Activated CD8-positive, alpha-beta memory T cell treated with anti-CD3 and anti-CD28 coated beads for 24 hours (primary cell): ENCODE measurements around the gene SLC5A10.
A peak's percentile ranks its signal among the peaks of the same experiment; 100 is the strongest.

Experiments used
- DNase-seq: peaks from one replicate; pipeline ENCODE4 v3.0.0-alpha.2; 2020

The SLC5A10 gene

DNA sequence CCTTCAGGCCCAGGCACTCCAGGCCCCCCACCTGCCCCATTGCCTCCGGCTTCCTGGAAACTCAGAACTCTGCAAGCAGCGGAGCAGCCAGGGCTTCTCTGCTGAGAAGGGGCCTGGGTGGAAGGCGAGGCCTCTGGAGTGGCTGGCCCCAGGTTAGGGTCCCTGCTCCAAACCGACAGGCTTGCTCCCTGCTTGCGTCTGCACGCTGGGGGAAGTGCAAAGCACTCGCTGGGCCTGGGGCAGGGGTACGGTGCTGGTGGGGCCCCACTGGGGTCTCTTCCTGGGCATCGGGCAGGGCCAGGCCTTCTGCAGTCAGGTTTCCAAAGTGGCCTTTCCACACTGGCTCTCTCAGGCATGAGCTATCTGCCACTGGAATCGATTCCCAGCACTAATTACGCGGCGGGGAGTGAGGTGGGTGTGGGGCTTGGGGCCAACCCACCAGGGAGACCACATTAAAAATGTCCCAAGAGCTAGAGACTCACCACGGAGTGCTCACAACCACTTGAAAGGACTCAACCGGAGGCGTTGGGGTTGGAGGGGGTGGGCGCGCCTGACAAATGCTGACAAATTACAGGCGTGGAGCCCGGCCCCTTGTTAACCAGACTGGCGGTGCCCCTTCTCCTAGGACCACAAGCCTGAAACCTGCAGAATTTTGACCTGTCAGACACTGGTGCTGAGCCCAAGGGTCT is 34.7 kb downstream of the SLC5A10 start:
- DNase-seq = no peak

GRCh38 chr17:18987230-18987610 is 35.3 kb downstream of the SLC5A10 start:
- DNase-seq = no peak

GRCh38 chr17:18987862-18988545 is 36.0 kb downstream of the SLC5A10 start:
- DNase-seq = no peak

DNA sequence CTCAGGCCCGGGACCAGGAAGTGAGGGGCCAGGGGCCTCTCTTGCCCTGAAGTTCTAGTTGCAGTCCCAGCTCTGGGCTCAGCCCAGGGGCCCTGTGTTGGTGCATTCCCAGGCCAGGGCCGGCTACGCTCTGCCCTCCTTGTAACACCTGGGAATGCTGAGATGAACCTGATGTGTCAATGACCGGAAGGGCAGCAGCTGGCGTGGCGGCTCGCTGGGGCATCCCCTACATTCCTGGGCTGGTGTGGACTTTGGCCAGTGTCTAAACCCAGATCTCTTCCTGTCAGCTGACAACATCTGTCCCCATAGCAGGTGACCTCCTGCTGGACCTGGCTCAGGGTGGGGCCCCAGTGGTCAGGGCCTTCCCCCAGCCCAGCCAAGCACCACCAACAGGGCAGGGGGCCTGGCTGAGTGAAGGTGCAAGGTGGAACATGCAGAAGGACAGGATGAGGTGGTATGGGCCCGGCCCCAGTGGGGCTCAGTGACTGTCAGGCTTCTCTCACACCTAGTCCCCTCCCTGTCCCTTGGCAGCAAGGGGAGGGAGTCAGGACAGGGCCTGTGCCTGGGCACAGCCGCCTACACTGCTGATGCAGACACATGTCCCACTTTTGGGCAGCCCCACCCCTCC is 36.7 kb downstream of the SLC5A10 start:
- no peak for DNase-seq

GRCh38 chr17:18990331-18990730 is 38.4 kb downstream of the SLC5A10 start:
- DNase-seq = no peak

- DNase-seq = no peak
Observed at GRCh38 chr17:18991531-18992315, 39.8 kb downstream of the SLC5A10 start.

- DNase-seq = no peak
Observed at GRCh38 chr17:18992454-18993130, 40.6 kb downstream of the SLC5A10 start.

DNA sequence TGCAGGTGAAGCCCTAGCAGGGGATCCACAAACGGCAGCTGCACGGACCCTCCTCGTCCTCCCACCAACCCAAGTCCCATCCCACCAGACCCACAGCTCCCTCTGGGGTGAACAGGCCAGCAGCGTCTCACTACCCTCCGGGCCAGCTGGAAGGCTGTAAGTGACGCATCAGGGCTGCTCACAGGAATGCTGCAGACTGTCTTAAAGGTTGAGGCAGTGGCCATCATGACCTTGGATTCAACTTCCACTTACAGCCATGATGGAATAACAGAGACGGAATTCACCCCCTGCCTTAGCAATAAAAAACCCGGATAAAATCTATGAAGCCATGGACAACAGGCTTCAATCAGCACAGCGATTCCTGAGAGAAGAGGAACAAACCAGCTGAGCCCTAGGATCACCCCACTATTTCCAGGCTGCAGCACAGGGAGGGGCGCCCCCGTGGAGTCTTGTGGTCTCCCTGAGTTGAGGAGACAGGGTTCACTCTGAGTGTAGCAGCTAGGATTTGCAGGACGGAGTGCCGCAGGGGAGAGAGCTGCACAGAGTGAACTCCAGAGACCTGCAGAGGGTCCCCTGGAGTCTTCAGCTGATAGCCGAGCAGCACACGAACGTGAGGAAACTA is 42.1 kb downstream of the SLC5A10 start:
- DNase-seq = no peak

GRCh38 chr17:18994631-18995030 is 42.7 kb downstream of the SLC5A10 start:
- no peak for DNase-seq

GRCh38 chr17:18995220-18995619 is 43.3 kb downstream of the SLC5A10 start:
- no peak for DNase-seq

DNA sequence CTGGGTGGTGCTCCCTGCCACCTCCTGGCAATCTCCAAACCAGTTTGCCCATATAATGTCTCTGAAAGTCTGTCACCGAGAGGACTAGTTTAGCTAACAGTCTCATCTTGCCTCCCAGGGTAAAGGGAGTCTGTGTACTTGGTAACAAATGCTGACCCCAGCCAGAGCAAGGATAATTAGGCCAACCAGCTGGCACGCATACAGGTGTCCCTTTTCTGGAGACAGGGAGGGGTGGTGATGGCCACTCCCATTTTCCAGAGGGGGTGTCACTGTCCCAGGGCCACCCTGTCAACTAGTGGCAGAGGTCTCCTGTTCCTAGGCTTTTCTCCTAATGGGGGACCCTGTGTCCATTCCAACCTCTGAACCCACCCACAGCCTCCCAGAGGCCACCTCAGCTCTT is 44.5 kb downstream of the SLC5A10 start:
- DNase-seq = no peak

- DNase-seq = no peak
Observed at GRCh38 chr17:18997650-18998196, 45.8 kb downstream of the SLC5A10 start.

- no peak for DNase-seq
Observed at GRCh38 chr17:18999394-18999793, 47.4 kb downstream of the SLC5A10 start.

- no peak for DNase-seq
Observed at GRCh38 chr17:18999911-19000310, 47.9 kb downstream of the SLC5A10 start.

- no peak for DNase-seq
Observed at GRCh38 chr17:19000531-19001325, 48.8 kb downstream of the SLC5A10 start.

DNA sequence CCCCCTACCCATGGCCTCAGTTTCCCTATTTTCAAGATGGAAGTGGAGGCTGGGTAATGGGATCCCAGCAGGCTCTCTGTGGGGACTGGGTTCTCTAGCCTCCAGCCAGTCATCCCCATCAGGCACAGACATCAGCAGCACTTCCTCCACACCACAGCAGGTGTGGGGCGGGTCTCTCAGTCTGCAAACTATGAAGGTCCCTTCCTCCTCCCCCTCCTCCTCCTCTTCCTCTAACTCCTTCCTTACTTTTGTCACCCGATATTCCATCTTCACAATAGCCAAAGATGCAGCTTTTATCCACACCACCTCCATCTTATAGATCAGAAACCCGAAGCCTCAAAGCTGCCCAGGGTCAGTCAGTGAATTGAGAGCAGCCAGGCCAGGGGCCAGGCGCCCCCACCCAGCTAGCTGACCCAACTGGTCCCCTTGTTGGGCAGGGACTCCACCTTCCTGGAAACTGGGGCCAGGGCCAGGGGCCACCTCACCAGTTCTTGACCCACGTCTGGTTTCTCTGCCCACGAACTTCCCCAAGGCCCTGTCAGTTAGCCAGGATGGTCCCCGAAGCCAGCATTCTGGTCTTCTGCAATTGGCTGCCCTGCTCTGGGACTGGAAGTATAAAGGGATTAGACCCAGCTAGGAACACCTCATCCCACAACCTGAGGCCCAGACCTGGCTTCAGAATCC is 50.1 kb downstream of the SLC5A10 start:
- no peak for DNase-seq

DNA sequence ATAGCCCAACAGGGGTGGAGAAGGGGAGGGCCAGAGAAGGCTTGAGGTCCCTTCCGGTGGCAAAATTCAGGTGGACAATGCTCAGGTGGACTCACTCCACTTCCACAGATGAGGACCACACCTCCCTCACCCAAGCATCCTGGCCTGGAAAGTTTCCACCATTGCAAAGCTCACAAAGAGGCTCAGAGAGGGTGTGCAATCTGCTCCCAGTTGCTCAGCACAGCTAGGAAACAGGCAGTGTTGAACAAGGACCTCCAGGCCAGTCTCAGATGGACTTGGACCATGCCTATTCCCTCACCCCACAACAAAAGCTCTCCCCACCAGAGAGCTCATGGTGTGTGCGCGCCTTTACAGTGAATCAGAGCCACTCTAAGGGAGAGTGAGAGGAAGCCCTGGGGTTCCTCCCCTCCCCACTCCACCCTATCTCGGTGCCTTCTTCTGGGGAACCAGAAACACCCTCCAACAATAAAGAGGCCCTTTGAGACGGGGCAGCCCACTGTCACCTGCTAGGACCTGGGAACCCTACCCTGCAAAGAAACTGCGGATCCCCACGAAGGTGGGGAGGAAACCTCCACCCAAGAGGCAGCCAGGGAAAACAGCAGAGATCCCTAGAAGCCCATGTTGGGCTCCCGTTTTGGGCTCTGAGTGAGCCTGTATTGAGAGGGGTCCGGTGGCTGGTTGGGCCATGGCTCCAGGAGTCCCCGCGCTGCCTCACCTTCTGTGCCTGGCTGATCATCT is 51.0 kb downstream of the SLC5A10 start:
- no peak for DNase-seq

DNA sequence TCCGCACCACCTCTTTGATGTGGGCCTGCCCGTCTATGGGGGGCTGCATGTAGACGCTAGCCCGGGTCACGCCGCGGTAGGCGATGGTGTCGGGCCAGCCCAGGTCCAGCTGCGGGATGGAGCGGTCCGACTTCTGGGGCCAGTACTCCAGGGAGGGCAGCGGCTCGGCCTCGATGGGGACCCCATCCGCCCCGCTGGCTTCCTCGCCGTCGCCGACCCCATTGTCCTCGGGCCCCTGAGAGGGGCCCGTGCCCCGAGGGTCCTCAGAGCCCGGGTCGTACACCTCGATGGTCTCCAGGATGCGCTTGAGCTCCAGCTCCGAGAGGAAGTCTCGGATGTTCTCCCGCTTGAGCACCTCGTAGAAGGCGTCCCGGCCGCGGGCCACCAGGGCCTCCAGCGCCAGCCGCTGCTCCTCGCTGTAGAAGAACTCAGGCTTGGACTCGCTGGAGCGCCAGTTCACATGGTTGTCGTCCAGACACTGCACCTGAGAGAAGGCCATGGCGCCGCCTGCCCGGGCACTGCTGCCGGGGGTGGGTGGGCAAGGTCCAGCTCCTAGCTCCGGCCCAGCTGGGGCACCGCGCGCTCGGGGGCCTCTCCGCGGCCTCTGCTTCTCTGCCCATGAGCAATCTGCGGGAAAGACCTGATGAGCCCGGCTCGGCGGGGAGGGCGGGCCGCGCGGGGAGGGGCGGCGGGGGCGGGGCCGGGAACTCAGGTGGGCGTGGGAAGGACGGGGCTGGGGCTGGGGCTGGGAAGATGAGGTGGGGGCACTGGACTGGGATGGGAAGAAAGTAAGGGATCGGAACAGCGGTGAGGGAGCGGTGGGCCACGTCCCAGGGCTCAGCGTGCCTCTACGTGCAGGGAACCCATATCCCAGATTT is 51.8 kb downstream of the SLC5A10 start:
- peak; percentile 81 for DNase-seq
